DND-41 (cell line): ENCODE data around the gene LMNTD2.

ENCODE experiments used
- EZH2 ChIP-seq: IDR thresholded peaks from 3 replicates; pipeline ENCODE4 v1.6.1; 2012; ENCODE audit warnings: borderline replicate concordance, low read depth, mild to moderate bottlenecking, moderate library complexity, low read length, inconsistent platforms; ENCODE audit not compliant: severe bottlenecking
- TF ChIP-seq, protein P1 (sequence below): IDR thresholded peaks from 2 replicates; pipeline ENCODE4 v1.5.1; 2012; ENCODE audit warnings: borderline replicate concordance, low read length, moderate library complexity, mild to moderate bottlenecking; ENCODE audit not compliant: poor library complexity, severe bottlenecking; ENCODE audit errors: extremely low read depth

DNA sequence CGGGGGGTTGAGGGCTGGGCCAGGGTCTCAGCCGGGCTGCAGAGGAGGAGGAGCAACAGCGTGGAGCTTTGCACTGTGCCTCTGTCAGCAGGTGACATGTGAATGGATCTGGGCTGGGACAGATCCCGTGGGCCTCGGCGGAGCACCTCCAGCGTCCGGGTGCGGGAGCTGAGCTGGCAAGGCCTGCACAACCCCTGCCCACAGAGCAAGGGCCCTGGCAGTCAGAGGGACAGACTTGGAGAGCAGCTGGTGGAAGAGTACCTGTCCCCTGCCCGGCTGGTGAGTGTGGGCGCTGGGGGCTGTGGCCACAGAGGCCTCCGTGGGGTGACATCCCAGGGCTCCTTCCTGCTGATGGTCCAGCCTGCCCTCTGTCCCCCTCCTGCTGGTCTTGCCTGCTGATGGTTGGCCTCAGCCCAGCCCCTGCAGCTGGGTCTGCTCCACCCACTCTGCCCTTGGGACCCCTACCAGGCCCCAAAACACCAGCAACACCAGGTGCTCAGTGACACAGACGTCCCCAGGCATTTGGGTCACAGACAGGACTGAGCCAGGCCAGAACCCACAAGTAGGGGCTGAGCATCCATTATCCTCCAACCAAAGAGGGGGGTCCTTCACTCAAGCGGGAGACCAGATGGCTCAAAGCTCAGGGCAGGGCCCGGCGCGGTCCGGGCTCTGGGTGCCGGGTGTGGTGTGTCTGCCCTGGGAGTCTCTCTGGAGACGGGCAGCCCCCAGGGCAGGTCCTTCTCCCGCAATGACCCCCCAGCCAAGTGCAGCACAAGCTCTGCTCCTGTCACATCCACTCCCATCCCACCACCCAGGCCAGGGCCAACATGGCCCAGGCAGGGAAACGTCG is 19.7 kb downstream of the LMNTD2 start:
- TF ChIP-seq, protein P1, sequence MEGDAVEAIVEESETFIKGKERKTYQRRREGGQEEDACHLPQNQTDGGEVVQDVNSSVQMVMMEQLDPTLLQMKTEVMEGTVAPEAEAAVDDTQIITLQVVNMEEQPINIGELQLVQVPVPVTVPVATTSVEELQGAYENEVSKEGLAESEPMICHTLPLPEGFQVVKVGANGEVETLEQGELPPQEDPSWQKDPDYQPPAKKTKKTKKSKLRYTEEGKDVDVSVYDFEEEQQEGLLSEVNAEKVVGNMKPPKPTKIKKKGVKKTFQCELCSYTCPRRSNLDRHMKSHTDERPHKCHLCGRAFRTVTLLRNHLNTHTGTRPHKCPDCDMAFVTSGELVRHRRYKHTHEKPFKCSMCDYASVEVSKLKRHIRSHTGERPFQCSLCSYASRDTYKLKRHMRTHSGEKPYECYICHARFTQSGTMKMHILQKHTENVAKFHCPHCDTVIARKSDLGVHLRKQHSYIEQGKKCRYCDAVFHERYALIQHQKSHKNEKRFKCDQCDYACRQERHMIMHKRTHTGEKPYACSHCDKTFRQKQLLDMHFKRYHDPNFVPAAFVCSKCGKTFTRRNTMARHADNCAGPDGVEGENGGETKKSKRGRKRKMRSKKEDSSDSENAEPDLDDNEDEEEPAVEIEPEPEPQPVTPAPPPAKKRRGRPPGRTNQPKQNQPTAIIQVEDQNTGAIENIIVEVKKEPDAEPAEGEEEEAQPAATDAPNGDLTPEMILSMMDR = no peak
- TF ChIP-seq EZH2 = no peak
